DND-41 (cell line): ENCODE measurements around the gene FAM193A.

Experiments
- EZH2 ChIP-seq: IDR thresholded peaks from 3 replicates; pipeline ENCODE4 v1.6.1; 2012; ENCODE audit warnings: borderline replicate concordance, low read depth, mild to moderate bottlenecking, moderate library complexity, low read length, inconsistent platforms; ENCODE audit not compliant: severe bottlenecking
- TF ChIP-seq, protein P1 (sequence below): IDR thresholded peaks from 2 replicates; pipeline ENCODE4 v1.5.1; 2012; ENCODE audit warnings: borderline replicate concordance, low read length, moderate library complexity, mild to moderate bottlenecking; ENCODE audit not compliant: poor library complexity, severe bottlenecking; ENCODE audit errors: extremely low read depth

DNA sequence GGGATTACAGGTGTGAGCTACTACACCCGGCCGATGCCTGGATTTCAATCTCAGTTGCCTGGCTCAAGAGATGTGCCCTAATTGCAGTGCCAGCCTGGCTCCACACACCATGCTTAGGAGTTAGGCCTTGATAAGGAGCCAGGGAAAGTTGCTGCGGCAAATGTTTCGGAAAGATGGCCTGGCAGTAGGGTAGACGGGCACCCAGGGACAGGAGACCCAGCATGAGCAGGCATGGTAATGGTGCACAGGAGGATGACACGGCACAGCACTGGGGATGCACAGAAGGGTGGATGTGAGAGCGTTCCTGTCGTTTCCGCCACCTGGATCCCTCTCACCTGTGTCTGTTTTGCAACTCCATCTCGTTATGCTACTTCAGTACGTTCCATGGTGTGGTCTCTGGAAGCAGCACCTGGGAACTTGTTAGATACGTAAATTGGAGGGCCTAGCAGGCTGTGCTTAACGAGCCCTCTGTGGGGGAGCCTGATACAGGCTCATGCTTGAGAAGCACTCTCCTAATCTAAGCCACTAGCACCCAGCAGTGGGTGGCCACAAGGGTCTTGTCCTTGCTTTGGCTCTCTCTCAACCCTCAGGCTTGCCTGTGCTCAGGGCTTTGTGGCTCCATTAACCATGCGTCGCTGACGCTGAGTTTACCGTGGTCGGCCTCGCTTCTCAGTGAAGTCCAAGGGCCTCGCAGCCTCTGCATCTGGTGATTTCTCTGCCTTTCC lies 47.2 kb upstream of the FAM193A start:
- TF ChIP-seq, protein P1, sequence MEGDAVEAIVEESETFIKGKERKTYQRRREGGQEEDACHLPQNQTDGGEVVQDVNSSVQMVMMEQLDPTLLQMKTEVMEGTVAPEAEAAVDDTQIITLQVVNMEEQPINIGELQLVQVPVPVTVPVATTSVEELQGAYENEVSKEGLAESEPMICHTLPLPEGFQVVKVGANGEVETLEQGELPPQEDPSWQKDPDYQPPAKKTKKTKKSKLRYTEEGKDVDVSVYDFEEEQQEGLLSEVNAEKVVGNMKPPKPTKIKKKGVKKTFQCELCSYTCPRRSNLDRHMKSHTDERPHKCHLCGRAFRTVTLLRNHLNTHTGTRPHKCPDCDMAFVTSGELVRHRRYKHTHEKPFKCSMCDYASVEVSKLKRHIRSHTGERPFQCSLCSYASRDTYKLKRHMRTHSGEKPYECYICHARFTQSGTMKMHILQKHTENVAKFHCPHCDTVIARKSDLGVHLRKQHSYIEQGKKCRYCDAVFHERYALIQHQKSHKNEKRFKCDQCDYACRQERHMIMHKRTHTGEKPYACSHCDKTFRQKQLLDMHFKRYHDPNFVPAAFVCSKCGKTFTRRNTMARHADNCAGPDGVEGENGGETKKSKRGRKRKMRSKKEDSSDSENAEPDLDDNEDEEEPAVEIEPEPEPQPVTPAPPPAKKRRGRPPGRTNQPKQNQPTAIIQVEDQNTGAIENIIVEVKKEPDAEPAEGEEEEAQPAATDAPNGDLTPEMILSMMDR = no peak
- TF ChIP-seq EZH2 = no peak
